Activated T-helper 17 cell treated with anti-CD3 and anti-CD28 coated beads, Interleukin-2, amount 50 U/mL, for 72 hours (primary cell): ENCODE data around the gene XG. TPM values are rescaled to one million over a fixed set of nuclear protein-coding genes. Genes with fewer than 3 reads are reported as not detected.
"Not testable (repeated sequence)": the region's sequence is repeated elsewhere in the genome, so short reads cannot be mapped to it uniquely, and the experiment has no call there.

Source experiments
- ATAC-seq: fragments of 150-1000 bp; cut with Tn5 transposase; replicated peaks from 2 replicates; pipeline ENCODE4 v1.10.0; 2021; ENCODE audit warnings: mild to moderate bottlenecking, moderate library complexity
- H3K27ac Mint-ChIP-seq: one replicate; pipeline ENCODE4 v1.8.0; 2022; ENCODE audit warnings: mixed read lengths
- H3K27me3 Mint-ChIP-seq: one replicate; pipeline ENCODE4 v1.8.0; 2022; ENCODE audit warnings: mixed read lengths
- H3K36me3 Mint-ChIP-seq: one replicate; pipeline ENCODE4 v1.8.0; 2022; ENCODE audit warnings: low read depth, mild to moderate bottlenecking, mixed read lengths
- H3K4me1 Mint-ChIP-seq: one replicate; pipeline ENCODE4 v1.8.0; 2022; ENCODE audit warnings: mixed read lengths
- H3K4me3 Mint-ChIP-seq: one replicate; pipeline ENCODE4 v1.8.0; 2022; ENCODE audit warnings: mild to moderate bottlenecking, mixed read lengths
- H3K9me3 Mint-ChIP-seq: one replicate; pipeline ENCODE4 v1.8.0; 2022; ENCODE audit warnings: mixed read lengths
- total RNA-seq, 2 donors: library from RNA; stranded (reverse); gene quantifications; one replicate each; pipeline ENCODE4 v1.2.3, GENCODE V29; 2022

XG gene, protein sequence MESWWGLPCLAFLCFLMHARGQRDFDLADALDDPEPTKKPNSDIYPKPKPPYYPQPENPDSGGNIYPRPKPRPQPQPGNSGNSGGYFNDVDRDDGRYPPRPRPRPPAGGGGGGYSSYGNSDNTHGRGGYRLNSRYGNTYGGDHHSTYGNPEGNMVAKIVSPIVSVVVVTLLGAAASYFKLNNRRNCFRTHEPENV
- under 1 TPM in 1 of 2 donors, not detected in 1; 0.34 TPM for total RNA-seq

DNA sequence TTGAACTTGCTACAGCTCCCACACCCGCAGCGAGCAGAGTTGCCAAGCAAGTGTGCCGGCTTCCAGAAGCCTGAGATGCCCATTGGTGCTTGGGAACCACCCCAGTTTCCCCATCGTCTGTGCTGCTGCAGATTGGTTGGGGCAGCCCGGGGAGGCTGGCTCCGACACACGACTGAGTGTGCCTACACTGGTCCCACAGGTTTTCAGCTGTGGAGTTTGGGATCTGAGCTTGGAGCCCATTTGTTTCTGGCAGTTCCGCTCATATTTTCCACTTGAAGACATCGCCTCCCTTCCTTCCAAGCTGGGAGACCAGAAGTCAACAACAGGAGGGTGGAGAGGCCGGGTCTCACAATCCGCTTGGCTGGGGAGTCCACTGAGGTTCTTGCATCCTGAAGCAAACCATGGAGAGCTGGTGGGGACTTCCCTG, at the start of gene XG:
Gene XG, plus strand, starts transcription at position 167 of the 427 bp plus-strand sequence. Its CDS starts 235 bp downstream, at position 402.
- H3K27me3 Mint-ChIP-seq, H3K4me3 Mint-ChIP-seq, H3K9me3 Mint-ChIP-seq, H3K4me1 Mint-ChIP-seq, H3K27ac Mint-ChIP-seq, ATAC-seq, H3K36me3 Mint-ChIP-seq: not testable (repeated sequence)

DNA sequence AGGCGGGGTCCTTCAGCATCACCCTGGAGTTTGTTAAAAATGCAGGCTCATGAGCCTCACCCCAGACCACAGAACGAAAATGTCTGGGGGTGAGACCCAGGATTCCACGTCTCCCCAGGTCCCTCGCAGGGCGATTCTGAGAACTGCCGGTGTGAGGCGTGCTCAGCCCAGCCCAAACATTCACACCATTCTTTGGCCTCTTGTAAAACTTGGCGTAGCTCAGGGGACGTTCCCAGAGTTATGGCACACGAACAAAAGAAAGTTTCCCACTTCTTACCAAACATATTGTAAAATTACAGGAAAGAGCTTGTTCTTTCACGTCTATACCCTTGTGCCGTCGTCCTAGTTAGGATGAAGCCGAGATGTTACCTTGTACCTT, 47.9 kb upstream of the XG start:
- Mint-ChIP-seq H3K4me1 (peaks cover 71% of the 10 kb centered on the region), H3K9me3 (no peaks in the 10 kb centered on the region), H3K36me3 (peaks cover 97% of the 10 kb centered on the region), H3K4me3 (peak overlapping the region; percentile 80), H3K27me3 (no peaks in the 10 kb centered on the region), H3K27ac (peak overlapping the region; percentile 76)
- ATAC-seq = no peak

DNA sequence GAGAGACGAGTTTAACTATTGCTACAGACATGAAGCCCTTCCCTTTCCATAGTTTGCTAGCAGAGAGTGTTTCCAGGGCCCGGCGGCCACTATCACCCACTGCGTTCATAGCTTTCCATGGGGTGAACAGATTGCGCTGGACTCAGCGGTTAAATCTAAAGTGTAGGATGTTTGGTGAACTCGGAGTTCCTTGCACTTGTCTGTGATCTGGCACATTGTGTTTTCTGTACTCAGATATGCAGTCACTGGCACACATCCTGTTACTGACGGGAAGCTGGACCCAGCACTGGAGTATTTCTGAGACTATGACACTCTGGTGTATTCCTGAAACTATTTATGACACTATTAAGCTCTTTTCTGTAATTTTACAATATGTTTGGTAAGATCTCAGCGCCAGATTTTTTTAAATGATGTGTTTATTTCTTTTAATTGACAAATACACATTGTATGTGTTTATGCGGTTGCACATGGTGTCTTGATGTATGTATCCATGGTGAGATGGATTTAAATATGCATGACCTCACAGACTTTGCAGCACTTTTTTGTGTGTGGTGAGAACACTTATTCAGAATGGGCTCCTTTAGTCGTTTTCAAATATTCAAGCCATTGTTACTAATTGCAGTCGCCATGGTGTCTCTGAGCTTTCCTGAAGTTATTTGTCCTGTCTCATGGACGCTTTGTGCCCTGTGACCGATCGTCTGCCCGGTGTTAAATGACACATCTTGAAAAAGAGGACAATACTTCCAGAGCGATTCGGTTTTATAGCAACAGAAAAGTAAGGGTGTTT, 46.6 kb upstream of the XG start:
- Mint-ChIP-seq H3K36me3 (peaks cover 93% of the 10 kb centered on the region), H3K4me3 (peak overlapping the region; percentile 80), H3K4me1 (peaks cover 73% of the 10 kb centered on the region), H3K27me3 (no peaks in the 10 kb centered on the region), H3K9me3 (no peaks in the 10 kb centered on the region), H3K27ac (peak overlapping the region; percentile 84)
- ATAC-seq = no peak

DNA sequence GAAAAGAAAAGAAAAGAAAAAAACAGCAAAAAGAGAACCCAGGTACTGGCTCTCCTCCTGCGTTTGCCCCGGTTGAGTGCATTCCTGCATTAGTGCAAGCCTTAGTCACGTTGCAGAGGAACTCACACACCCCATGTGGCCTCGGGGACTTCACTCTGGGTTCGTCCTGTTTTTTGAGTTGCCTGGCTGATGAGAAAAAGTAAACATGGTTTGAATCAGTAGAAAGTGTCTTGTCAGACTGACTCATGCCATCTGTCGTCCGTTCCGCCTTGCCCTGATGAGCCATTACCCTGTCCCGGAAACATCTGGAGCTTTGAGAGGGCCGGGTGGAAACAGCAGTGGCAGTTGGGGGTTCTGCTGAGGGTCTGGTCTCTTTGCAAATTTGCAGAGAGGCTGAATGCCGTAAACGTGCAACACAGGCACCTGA, 44.5 kb upstream of the XG start:
- peak; percentile 64 for ATAC-seq
- peaks cover 58% of the 10 kb centered on the region for H3K4me1 Mint-ChIP-seq
- no peaks in the 10 kb centered on the region for H3K27me3 Mint-ChIP-seq
- peak overlapping the region; percentile 93 for H3K27ac Mint-ChIP-seq
- peaks cover 80% of the 10 kb centered on the region for H3K36me3 Mint-ChIP-seq
- peak overlapping the region; percentile 60 for H3K4me3 Mint-ChIP-seq
- H3K9me3 Mint-ChIP-seq = no peaks in the 10 kb centered on the region

DNA sequence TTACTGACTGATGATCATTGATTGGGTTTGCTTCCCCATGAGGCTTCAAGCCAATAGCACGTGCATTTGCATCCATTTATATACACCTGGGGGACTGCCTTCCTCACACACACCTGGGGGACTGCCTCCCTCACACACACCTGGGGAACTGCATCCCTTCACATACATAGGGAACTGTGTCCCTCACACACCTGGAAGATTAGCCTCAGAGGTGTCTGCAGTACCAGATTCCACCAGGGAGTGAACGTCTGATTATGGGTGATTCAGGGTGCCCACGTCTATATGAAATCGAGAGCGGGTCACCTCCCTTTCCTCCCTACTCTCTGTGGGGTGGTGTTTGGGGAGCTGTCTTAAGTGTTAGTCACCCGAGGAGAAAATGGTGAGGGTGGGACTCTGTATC, 43.8 kb upstream of the XG start:
- H3K4me1 Mint-ChIP-seq = peaks cover 53% of the 10 kb centered on the region
- H3K36me3 Mint-ChIP-seq = peaks cover 73% of the 10 kb centered on the region
- H3K4me3 Mint-ChIP-seq = peak overlapping the region; percentile 60
- H3K27me3 Mint-ChIP-seq = no peaks in the 10 kb centered on the region
- ATAC-seq = peak; percentile 31
- H3K27ac Mint-ChIP-seq = peak overlapping the region; percentile 93
- H3K9me3 Mint-ChIP-seq = no peaks in the 10 kb centered on the region

DNA sequence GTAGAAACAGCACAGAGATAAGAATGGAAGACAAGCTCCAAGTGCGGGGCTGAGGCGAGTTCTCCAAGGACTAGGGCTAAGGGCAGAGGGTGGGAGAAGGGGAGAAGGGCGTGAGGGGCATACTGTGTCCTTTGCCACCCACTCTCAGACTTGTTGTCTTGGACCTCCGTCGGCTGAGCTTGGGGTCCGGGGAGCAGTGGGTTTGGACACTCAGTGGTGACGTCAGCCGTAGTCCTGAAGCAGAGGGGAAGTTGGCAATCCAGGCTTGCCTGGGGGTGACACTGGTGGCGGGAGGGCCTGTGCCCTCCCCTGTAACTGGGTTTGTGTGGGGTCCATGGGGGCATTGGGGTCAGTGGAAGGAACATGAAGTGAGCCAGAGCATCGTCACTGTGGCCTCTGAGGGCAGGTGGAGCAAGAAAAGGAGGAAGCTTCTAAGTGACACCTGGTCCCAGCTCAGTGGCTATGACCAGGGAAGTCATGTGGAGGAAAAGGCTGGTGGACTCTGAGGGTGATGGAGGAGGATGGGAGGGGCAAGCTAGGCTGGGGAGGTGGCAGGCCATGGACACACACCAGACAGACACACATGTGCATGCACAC, 43.1 kb upstream of the XG start:
- Mint-ChIP-seq H3K4me1 (peaks cover 49% of the 10 kb centered on the region), H3K36me3 (peaks cover 67% of the 10 kb centered on the region), H3K27ac (peak overlapping the region; percentile 93), H3K9me3 (no peaks in the 10 kb centered on the region), H3K4me3 (peak overlapping the region; percentile 60), H3K27me3 (no peaks in the 10 kb centered on the region)
- no peak for ATAC-seq

DNA sequence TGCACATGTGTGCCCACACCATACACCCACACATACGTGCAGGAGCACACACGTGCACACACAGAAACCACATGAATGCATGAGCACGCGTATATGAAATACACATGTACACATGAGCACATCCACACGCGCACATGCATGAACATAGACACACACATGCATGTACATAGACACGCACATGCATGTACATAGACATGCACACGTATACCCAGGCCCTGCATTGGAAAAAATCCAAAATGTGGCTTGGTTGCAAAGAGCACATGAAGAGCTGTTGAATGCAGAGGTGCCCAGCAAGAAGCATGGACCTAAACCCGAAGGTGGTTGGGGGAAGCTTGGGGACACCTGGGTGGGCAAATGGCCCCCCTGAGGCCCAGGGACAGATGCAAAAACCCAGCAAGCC, 42.3 kb upstream of the XG start:
- H3K9me3 Mint-ChIP-seq = no peaks in the 10 kb centered on the region
- no peak for ATAC-seq
- H3K36me3 Mint-ChIP-seq = peaks cover 58% of the 10 kb centered on the region
- H3K4me1 Mint-ChIP-seq = peaks cover 45% of the 10 kb centered on the region
- peak overlapping the region; percentile 60 for H3K4me3 Mint-ChIP-seq
- peak overlapping the region; percentile 93 for H3K27ac Mint-ChIP-seq
- no peaks in the 10 kb centered on the region for H3K27me3 Mint-ChIP-seq

DNA sequence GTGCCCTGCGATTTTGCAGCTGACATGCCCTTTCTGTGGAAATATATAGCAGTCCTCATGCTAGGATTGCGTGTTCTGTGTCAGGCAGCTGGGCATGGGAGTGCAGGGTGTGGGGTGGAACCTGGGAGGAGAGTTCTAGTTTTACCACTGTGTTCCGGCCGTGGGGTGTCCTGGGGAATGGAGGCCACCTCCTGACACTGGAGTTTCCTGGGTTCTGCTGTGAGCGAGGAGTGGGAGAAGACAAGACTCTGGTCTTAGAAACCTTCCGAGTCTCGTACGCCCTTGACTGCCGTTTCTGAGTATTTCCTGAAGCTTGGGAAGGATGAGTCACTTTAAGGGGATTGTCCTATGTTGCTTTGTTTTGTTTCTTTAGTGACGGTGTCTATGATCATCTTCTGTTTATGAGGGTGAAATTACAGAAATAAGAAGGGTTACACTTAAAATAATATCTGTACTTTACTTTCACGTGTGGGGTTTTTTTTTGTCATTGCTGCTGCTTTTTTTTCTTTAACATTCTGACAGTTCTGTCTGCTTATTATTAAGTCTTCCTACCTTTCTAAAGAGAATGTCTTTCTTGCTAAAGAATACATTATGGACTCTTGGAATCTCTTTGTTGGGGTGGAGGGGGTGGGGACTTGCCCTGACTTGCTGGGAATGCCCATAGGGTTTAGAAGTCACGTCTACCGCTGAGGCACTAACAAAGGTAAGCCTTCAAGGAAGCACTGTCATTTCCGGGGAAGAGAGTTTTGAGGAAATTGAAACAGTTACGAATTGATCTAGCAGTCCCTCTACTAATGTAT, 41.6 kb upstream of the XG start:
- H3K36me3 Mint-ChIP-seq = peaks cover 51% of the 10 kb centered on the region
- H3K27me3 Mint-ChIP-seq = no peaks in the 10 kb centered on the region
- ATAC-seq = peak; percentile 71
- H3K9me3 Mint-ChIP-seq = no peaks in the 10 kb centered on the region
- H3K4me1 Mint-ChIP-seq = peaks cover 45% of the 10 kb centered on the region
- peak overlapping the region; percentile 60 for H3K4me3 Mint-ChIP-seq
- peak overlapping the region; percentile 93 for H3K27ac Mint-ChIP-seq

DNA sequence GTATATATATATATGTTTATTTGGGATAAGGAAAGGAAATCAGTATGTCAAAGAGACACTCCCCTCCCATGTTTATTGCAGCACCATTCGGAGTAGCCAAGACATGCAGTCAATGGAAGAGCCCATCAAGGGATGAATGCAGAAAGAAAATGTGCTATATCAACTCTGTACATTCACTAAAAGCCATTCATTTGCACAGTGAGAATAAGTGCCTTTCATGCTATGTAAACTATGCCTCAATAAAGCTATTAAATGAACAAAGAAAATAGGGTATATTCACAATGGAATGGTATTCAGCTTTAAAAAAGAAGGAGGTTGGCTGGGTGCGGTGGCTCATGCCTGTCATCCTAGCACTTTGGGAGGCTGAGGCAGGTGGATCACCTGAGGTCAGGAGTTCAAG, 40.4 kb upstream of the XG start:
- peak overlapping the region; percentile 18 for H3K27ac Mint-ChIP-seq
- H3K4me3 Mint-ChIP-seq = no peak overlapping the region
- no peaks in the 10 kb centered on the region for H3K9me3 Mint-ChIP-seq
- ATAC-seq = no peak
- peaks cover 43% of the 10 kb centered on the region for H3K4me1 Mint-ChIP-seq
- peaks cover 39% of the 10 kb centered on the region for H3K36me3 Mint-ChIP-seq
- no peaks in the 10 kb centered on the region for H3K27me3 Mint-ChIP-seq

DNA sequence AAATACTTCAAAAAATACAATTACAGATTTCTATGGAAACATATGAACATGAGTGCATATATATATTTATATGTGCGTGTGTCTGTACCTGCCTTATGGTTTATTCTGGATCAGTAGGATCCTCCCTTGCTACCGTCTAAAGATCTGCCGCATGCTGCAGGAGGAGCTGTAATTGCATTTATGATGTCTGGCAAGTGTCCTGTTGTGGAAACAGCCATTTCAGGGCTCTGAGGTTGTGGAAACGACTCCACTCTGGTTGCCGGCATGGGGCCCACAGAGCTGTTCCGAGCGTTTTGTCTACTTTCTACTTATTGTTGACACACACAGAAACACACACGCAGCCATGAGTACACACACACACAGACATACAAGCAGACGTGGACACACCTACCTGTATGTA, 39.4 kb upstream of the XG start:
- peaks cover 46% of the 10 kb centered on the region for H3K4me1 Mint-ChIP-seq
- ATAC-seq = no peak
- no peak overlapping the region for H3K4me3 Mint-ChIP-seq
- H3K9me3 Mint-ChIP-seq = no peaks in the 10 kb centered on the region
- peaks cover 33% of the 10 kb centered on the region for H3K36me3 Mint-ChIP-seq
- H3K27ac Mint-ChIP-seq = no peak overlapping the region
- H3K27me3 Mint-ChIP-seq = no peaks in the 10 kb centered on the region

DNA sequence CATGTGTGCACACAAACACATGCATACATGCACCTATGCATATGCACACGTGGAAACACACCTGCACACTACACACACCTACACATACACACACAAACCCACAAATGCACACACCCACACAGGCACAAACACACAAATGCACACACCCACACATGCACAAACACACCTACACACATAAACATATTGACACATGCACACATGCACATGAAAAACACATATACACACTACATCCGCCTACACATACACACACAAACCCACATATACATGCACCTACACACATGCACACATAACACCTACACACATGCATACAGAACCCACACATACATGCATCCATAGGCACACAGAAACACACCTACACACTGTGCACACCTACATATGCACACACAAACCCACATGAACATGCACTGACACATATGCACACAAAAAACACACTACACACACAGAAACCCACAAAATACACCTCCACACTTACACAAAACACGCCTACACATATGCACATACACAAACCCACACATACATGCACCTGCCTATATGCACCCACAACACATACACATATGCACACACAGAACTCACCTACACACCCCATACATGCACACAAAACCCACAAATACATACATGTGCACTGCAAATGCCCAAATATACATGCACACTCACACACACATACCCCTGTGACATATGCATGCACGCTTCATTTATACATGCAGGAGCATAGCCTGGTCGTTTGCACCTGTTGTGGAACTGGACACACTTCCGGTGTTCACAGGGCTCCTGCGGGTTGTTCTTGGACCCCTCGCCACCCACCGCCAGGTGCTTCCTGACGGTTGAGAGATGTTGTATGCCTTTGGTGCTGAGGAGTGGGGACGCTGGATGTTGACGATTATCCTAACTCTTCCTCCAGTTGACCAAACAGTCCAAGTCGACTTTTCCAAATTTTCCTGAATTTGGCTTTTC, 38.7 kb upstream of the XG start:
- H3K9me3 Mint-ChIP-seq = no peaks in the 10 kb centered on the region
- no peak overlapping the region for H3K4me3 Mint-ChIP-seq
- H3K27ac Mint-ChIP-seq = no peak overlapping the region
- no peak for ATAC-seq
- no peaks in the 10 kb centered on the region for H3K27me3 Mint-ChIP-seq
- H3K4me1 Mint-ChIP-seq = peaks cover 39% of the 10 kb centered on the region
- H3K36me3 Mint-ChIP-seq = peaks cover 25% of the 10 kb centered on the region

DNA sequence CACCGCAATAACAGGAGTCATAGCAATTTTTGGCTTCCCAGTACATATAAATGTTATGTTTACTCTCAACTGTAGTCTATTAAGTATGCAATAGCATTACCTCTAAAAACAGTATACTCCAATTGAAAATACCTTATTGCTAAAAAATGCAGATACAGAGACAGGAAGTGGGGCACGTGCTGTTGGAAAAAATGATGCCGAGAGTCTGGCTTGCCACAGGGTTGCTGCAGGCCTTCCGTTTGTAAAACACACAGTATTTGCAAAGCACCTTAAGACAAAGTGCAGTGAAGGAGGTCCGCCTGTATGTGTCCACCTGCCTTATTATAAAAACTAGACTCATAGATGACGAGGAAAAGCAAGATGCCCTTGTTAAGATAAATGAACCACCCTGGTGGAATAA, 37.3 kb upstream of the XG start:
- Mint-ChIP-seq H3K27ac (peak overlapping the region; percentile 80), H3K27me3 (no peaks in the 10 kb centered on the region), H3K9me3 (no peaks in the 10 kb centered on the region), H3K4me3 (peak overlapping the region; percentile 19), H3K36me3 (peaks cover 11% of the 10 kb centered on the region), H3K4me1 (peaks cover 25% of the 10 kb centered on the region)
- ATAC-seq = no peak

DNA sequence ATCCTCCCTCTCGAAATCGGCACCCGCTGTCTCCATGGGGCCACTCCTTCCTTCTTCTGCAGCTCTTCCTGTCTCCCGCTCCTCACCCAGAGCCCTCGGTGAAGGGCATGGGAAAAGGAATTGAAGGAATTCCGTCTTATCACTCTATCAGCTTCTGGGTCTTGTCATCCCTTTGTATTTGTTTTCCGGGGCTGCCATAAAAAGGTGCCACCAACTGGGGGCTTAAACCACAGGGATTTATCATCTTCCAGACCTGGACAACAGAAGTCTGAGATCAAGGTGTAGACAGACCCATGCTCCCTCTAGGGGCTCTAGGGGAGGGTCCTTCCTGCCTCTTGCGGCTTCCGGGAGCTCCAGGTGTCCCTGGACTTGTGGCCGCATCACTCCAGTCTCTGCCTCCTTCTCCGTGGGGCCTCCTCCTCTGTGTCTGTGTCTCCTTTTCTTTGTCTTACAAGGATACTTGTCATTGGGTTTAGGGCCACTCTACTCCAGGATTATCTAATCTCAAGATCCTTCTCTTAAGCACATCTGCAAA, 36.7 kb upstream of the XG start:
- Mint-ChIP-seq H3K9me3 (no peaks in the 10 kb centered on the region), H3K4me1 (peaks cover 21% of the 10 kb centered on the region), H3K4me3 (peak overlapping the region; percentile 0), H3K27me3 (no peaks in the 10 kb centered on the region), H3K27ac (peak overlapping the region; percentile 80), H3K36me3 (peaks cover 9% of the 10 kb centered on the region)
- no peak for ATAC-seq
